IPS-NIHi7 (cell line): ENCODE data around the gene PAFAH1B1.
"Not testable (repeated sequence)": the region's sequence is repeated elsewhere in the genome, so short reads cannot be mapped to it uniquely, and the experiment has no call there.

ENCODE experiments used
- DNase-seq: peaks from one replicate; pipeline ENCODE4 v3.0.0; 2012; ENCODE audit warnings: mixed read lengths; ENCODE audit errors: extremely low spot score

Gene PAFAH1B1

GRCh38 chr17:2635675-2636074 is 42.2 kb downstream of the PAFAH1B1 start:
- no peak for DNase-seq

DNA sequence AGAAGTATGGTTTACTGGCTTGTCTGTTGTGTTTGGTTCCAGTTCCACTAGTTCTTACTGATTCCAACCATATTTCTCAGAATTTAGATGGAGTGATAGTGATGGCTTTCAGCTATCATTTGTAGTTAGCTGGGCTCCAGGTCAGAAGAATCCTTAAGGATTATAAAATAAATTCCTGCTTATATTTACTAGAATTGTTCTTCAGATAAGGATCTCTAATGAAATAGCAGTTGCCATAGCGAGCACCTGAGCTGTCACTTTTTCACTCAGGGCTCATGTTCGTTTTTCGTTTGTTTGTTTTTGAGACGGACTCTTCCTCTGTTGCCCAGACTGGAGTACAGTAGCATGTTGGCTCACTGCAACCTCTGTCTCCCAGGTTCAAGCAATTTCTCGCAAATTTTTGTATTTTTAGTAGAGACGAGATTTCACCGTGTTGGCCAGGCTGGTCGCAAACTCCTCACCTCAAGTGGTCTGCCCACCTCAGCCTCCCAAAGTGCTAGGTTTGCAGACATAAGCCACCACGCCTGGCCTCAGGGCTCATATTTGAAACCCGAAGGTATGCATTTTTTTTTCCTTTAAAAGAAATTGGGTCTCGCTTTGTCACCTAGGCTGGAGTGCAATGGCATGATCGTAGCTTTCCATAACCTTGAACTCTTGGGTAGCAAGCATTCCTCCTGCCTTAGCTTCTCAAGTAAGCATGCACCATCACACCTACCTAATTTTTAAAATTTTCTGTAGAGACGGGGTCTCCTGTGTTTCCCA is 42.9 kb downstream of the PAFAH1B1 start:
- no peak for DNase-seq

DNA sequence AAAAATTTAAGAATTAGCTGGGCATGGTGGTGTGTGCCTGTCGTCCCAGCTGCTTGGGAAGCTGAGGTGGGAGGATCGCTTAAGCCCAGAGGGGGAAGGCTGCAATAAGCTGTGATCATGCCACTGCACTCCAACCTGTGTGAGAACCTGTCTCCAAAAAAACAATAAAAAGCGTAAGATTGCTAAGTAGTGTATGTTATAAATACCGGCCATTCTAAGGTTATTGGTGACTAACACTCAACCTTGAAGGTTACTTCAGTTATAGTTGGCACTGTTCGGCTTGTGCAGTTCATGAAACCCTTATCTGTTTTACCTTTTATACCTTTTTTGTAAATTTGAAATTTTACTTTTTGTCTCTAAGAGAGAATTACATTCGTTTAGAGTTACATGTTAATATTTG is 44.0 kb downstream of the PAFAH1B1 start:
- no peak for DNase-seq

DNA sequence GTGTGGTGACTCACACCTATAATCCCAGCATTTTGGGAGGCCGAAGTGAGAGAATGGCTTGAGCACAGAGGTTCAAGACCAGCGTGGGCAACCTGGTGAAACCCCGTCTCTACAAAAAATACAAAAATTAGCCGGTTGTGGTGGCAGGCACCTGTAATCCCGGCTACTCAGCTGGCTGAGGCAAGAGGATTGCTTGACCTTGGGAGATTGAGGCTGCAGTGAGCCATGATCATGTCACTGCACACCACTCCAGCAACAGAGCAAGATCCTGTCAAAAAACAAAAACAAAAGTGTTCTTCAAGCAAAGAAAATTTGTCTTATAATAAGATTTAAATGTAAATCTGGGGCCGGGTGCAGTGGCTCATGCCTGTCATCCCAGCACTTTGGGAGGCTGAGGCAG is 51.5 kb downstream of the PAFAH1B1 start:
- no peak for DNase-seq

- DNase-seq = no peak
Measured at GRCh38 chr17:2647957-2648356, 54.5 kb downstream of the PAFAH1B1 start.

DNA sequence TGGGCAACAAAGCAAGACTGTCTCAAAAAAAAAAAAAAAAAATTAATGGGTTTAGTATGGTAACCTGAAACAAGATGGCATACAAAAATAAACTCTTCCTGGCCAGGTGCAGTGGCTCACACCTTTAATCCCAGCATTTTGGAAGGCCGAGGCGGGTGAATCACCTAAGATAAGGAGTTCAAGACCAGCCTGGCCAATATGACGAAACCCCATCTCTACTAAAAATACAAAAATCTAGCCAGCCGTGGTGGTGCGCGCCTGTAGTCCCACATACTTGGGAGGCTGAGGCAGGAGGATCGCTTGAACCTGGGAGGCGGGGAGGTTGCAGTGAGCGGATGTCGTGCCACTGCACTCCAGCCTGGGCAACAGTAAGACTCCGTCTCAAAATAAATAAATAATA is 55.7 kb downstream of the PAFAH1B1 start:
- no peak for DNase-seq

GRCh38 chr17:2652911-2653310 is 59.5 kb downstream of the PAFAH1B1 start:
- not testable (repeated sequence) for DNase-seq

DNA sequence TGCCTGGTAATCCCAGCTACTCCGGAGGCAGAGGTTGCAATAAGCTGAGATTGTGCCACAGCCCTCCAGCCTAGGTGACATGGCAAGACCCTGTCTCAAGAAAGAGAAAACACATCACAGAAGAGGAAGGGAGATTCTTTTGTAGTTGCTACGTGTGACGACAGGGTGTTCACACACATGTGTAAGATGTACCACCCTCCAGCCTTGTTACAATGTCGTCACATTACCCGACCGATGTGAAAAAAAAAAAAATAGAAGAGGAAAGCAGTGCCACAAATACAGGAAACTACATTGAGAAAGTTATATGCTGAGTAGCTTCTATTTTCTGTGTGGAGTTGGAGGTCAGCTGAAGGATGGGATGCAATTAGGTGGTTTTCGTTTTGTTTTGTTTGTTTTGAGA is 62.1 kb downstream of the PAFAH1B1 start:
- DNase-seq = no peak

DNA sequence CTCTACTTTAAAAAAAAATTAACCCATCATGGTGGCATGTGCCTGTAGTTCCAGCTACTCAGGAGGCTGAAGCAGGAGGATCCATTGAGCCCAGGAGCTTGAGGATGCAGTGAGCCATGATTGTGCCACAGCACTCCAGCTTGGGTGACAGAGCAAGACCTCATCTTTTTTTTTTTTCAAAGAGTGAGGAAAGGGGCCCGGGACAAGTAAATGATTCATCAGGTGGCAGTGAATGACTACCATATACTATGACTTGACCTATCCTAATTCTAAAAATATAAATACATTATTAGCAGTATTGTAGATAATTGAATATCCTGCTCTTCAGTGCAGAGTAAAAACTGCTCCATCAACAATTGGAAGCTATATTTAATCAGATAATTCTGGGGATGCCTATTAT is 62.8 kb downstream of the PAFAH1B1 start:
- DNase-seq = no peak

DNA sequence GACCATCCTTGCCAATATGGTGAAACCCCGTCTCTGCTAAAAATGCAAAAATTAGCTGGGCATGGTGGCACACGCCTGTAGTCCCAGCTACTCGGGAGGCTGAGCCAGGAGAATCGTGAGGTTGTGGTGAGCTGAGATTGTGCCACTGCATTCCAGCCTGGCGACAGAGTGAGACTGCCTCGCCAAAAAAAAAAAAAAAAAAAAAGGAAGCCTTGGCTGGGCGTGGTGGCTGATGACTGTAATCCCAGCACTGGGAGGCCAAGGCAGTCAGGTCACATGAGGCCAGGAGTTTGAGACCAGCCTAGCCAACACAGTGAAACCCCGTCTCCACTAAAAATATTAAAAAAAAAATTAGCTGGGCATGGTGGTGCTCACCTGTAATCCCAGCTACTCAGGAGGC is 65.9 kb downstream of the PAFAH1B1 start:
- not testable (repeated sequence) for DNase-seq

- DNase-seq = not testable (repeated sequence)
Measured at GRCh38 chr17:2660410-2660809, 67.0 kb downstream of the PAFAH1B1 start.

- no peak for DNase-seq
Measured at GRCh38 chr17:2672026-2672425, 78.6 kb downstream of the PAFAH1B1 start.

DNA sequence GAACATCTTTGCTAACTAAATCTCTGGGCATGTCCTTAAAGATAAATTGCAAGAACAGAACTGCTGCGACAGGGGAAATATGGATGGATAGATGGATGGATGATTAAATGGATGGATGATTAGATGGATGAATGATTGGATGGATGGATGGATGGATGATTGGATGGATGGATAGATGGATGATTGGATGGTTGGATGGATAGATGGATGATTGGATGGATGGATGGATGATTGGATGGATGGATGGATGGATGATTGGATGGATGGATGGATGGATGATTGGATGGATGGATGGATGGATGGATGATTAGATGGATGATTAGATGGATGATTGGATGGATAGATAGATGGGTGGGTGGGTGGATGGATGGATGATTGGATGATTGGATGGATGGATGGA is 85.8 kb downstream of the PAFAH1B1 start:
- not testable (repeated sequence) for DNase-seq

DNA sequence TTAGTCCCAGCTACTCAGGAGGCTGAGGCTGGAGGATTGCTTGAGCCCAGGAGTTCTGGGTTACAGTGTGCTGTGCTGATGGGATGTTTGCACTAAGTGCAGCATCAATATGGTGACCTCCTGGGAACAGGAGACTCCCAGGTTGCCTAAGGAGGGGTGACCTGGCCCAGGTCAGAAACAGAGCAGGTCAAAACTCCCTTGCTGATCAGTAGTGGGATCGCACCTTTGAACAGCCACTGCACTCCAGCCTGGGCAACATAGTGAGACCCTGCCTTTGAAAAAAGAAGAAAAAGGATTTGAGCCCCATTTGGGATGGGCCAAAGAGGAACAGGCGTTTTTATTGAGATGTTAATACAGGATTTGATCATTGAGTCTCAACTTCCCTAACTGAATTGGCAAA is 87.5 kb downstream of the PAFAH1B1 start:
- no peak for DNase-seq

GRCh38 chr17:2681650-2682049 is 88.2 kb downstream of the PAFAH1B1 start:
- no peak for DNase-seq

- no peak for DNase-seq
Measured at GRCh38 chr17:2682176-2682938, 88.9 kb downstream of the PAFAH1B1 start.

DNA sequence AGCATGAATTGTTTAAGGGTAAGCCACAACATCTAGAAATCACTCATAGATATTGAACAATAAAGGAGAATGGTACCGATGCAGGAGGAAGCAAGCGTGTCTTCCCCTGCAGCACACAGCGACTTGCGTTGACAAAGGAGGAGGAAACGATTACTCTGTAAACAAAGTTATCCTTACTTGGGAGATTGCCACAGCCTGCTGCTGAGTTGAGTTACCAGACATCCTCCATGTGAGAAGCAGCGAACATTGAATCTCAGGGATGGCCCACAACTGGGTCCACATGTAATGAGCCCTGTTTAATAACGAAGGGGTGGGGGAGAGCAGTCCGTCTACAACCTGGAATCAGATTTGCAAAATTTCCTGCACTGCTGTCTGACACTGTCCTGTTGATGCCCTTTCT is 90.5 kb downstream of the PAFAH1B1 start:
- DNase-seq = no peak

DNA sequence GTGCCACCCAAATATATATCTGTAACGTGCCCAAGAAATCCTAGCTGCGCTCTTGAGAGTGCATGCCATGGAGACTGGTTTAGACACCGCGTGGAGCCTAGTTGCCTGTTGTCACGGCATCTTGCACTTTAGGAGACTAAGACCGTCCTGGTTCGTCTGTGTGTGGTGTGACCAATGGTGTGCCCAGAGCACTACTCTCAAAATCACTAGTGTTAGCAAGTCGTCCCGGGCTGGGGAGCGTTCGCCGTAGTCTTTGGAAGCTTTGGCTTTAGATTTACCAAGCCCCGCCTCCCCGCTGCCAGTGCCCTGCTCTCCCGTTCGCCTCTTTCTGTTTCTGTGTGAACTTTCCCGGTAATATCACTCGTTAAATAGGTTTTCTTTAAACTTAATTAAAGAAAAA is 91.1 kb downstream of the PAFAH1B1 start:
- DNase-seq = no peak

GRCh38 chr17:2685696-2686095 is 92.2 kb downstream of the PAFAH1B1 start:
- peak; percentile 30 for DNase-seq

- DNase-seq = no peak
Measured at GRCh38 chr17:2687074-2687418, 93.6 kb downstream of the PAFAH1B1 start.

- peak; percentile 9 for DNase-seq
Measured at GRCh38 chr17:2688351-2689342, 95.2 kb downstream of the PAFAH1B1 start.
